ENCODE measurements around the gene PPP2R2D. TPM values are rescaled to one million over a fixed set of nuclear protein-coding genes. Genes with fewer than 3 reads are reported as not detected.
"Not testable (repeated sequence)": the region's sequence is repeated elsewhere in the genome, so short reads cannot be mapped to it uniquely, and the experiment has no call there.

PPP2R2D gene
- polyA plus RNA-seq, 1 donor: 36.4 TPM

DNA sequence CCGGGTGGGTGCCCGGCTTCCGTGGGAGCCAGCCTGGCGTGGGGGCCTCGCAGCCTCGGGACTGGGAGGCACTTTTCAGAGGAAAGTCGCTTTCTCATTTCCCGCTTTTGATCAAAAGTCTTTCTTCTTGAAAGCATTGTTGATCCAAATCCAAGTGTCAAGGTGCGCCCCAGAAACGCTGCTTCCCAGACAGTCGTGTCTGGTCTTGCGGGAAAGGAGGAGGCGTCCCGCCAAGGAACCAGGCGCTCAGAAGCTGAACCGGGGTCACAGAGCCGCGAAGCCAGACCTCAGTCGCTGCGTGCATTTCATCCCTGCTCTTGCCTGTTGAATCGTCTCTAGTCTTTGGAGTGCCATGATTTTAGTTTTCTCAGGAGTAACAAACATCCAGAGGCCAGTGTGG is 82.0 kb downstream of the PPP2R2D start:
- peak in 1 of 2 donors; percentile 15 for DNase-seq
- Histone ChIP-seq H3K36me3 (ENCODE audit: control insufficient read depth, insufficient read depth, low read length) (no peaks in the 10 kb centered on the region), H3K4me1 (ENCODE audit: control insufficient read depth, insufficient read depth, low read length) (peaks cover 14% of the 10 kb centered on the region), H3K27ac (ENCODE audit: low read length) (no peak overlapping the region), H3K27me3 (ENCODE audit: control insufficient read depth, insufficient read depth, low read length) (peaks cover 19% of the 10 kb centered on the region), H3K9me3 (ENCODE audit: control insufficient read depth, low read depth, low read length) (peaks cover 5% of the 10 kb centered on the region), H3K4me3 (ENCODE audit: low read length) (no peak overlapping the region)
- no CpG with 5 or more reads among the region's 21 CpGs for WGBS (ENCODE audit: insufficient coverage, low lambda C conversion rate)

DNA sequence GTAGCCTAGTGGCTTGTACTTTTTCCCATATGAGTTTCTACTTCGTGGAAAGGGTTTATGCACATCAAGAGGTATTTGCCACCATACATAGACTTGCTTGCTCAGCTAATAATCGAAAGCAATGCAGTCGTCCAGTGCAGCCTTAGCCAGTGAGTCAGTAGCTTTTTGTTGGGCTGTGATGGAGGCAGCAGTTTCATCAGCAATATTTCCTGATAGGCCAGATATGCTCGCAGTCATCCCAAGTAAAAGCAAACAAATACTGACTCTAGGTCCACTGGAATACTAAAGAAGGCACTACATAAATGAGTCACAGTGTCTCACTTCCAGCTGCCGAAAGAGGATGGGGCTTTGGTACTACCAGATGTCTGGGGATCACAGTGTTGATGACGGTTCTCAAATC is 83.0 kb downstream of the PPP2R2D start:
- WGBS (ENCODE audit: insufficient coverage, low lambda C conversion rate): 100% methylated on average over 1 of the region's 6 CpGs

DNA sequence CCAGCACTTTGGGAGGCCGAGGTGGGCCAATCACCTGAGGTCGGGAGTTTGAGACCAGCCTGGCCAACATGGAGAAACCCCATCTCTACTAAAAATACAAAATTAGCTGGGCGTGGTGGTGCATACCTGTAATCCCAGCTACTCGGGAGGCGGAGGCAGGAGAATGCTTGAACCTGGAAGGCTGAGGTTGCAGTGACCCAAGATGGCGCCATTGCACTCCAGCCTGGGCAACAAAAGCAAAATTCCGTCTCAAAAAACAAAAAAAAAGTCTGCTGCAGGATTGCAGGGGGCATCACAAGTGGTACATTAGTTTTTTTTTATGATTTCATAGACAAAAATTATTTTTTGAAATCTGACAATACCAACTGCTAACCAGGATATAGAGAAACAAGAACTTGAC is 86.0 kb downstream of the PPP2R2D start:
- not testable (repeated sequence) for DNase-seq; H3K27me3 ChIP-seq (ENCODE audit: control insufficient read depth, insufficient read depth, low read length); H3K9me3 ChIP-seq (ENCODE audit: control insufficient read depth, low read depth, low read length); H3K4me3 ChIP-seq (ENCODE audit: low read length); H3K4me1 ChIP-seq (ENCODE audit: control insufficient read depth, insufficient read depth, low read length); H3K36me3 ChIP-seq (ENCODE audit: control insufficient read depth, insufficient read depth, low read length); H3K27ac ChIP-seq (ENCODE audit: low read length)
- WGBS (ENCODE audit: insufficient coverage, low lambda C conversion rate): no CpG with 5 or more reads among the region's 7 CpGs

More for the DNA sequence above, 83.0 kb downstream of the PPP2R2D start:
- peaks cover 19% of the 10 kb centered on the region for H3K27me3 ChIP-seq (ENCODE audit: control insufficient read depth, insufficient read depth, low read length)
- H3K27ac ChIP-seq (ENCODE audit: low read length): no peak overlapping the region
- H3K4me1 ChIP-seq (ENCODE audit: control insufficient read depth, insufficient read depth, low read length): peaks cover 8% of the 10 kb centered on the region
- H3K9me3 ChIP-seq (ENCODE audit: control insufficient read depth, low read depth, low read length): peaks cover 5% of the 10 kb centered on the region
- no peak overlapping the region for H3K4me3 ChIP-seq (ENCODE audit: low read length)
- peak in 1 of 2 donors; percentile 13 for DNase-seq
- no peaks in the 10 kb centered on the region for H3K36me3 ChIP-seq (ENCODE audit: control insufficient read depth, insufficient read depth, low read length)

DNA sequence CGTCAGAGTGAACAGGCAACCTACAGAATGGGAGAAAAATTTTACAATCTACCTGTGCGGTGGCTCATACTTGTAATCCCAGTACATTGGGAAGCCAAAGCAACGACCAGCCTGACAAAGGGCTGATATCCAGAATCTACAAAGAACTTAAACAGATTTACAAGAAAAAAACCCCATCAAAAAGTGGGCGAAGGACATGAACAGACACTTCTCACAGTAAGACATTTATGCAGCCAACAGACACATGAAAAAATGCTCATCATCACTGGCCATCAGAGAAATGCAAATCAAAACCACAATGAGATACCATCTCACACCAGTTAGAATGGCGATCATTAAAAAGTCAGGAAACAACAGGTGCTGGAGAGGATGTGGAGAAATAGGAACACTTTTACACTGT is 86.5 kb downstream of the PPP2R2D start:
- H3K4me3 ChIP-seq (ENCODE audit: low read length): not testable (repeated sequence)
- 80% methylated on average over 1 of the region's 5 CpGs for WGBS (ENCODE audit: insufficient coverage, low lambda C conversion rate)

DNA sequence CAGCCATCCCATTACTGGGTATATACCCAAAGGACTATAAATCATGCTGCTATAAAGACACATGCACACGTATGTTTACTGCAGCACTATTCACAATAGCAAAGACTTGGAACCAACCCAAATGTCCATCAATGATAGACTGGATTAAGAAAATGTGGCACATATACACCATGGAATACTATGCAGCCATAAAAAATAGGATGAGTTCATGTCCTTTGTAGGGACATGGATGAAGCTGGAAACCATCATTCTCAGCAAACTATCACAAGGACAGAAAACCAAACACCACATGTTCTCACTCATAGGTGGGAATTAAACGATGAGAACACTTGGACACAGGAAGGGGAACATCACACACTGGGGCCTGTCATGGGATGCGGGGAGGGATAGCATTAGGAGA is 87.0 kb downstream of the PPP2R2D start:
- not testable (repeated sequence) for H3K27me3 ChIP-seq (ENCODE audit: control insufficient read depth, insufficient read depth, low read length); H3K4me3 ChIP-seq (ENCODE audit: low read length); H3K4me1 ChIP-seq (ENCODE audit: control insufficient read depth, insufficient read depth, low read length); DNase-seq; H3K9me3 ChIP-seq (ENCODE audit: control insufficient read depth, low read depth, low read length); H3K27ac ChIP-seq (ENCODE audit: low read length); H3K36me3 ChIP-seq (ENCODE audit: control insufficient read depth, insufficient read depth, low read length)
- WGBS (ENCODE audit: insufficient coverage, low lambda C conversion rate): 100% methylated on average over 1 of the region's 3 CpGs

More for the DNA sequence above, 86.5 kb downstream of the PPP2R2D start:
- DNase-seq; H3K27me3 ChIP-seq (ENCODE audit: control insufficient read depth, insufficient read depth, low read length); H3K9me3 ChIP-seq (ENCODE audit: control insufficient read depth, low read depth, low read length); H3K4me1 ChIP-seq (ENCODE audit: control insufficient read depth, insufficient read depth, low read length); H3K27ac ChIP-seq (ENCODE audit: low read length); H3K36me3 ChIP-seq (ENCODE audit: control insufficient read depth, insufficient read depth, low read length): not testable (repeated sequence)

DNA sequence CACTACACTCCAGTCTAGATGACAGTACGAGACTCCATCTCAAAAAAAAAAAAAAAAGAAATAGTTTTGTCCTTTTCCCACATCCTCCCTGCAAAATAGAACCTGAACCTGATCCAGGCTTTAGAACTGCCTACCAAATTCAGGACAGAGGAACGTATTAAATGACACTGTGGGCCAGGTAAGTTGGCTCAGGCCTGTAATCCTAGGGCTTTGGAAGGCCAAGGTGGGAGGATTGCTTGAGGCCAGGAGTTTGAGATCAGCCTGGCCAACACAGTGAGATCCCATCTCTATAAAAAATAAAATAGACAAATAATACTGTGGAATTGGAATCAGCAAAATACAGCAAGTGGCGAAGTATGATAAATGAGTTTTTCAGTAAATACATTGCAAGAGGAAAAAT is 90.9 kb downstream of the PPP2R2D start:
- 100% methylated on average over 1 of the region's 3 CpGs for WGBS (ENCODE audit: insufficient coverage, low lambda C conversion rate)
- H3K4me3 ChIP-seq (ENCODE audit: low read length): no peak overlapping the region
- no peaks in the 10 kb centered on the region for H3K4me1 ChIP-seq (ENCODE audit: control insufficient read depth, insufficient read depth, low read length)
- no peak overlapping the region for H3K27ac ChIP-seq (ENCODE audit: low read length)
- DNase-seq: no peak
- H3K9me3 ChIP-seq (ENCODE audit: control insufficient read depth, low read depth, low read length): no peaks in the 10 kb centered on the region
- no peaks in the 10 kb centered on the region for H3K27me3 ChIP-seq (ENCODE audit: control insufficient read depth, insufficient read depth, low read length)
- no peaks in the 10 kb centered on the region for H3K36me3 ChIP-seq (ENCODE audit: control insufficient read depth, insufficient read depth, low read length)

DNA sequence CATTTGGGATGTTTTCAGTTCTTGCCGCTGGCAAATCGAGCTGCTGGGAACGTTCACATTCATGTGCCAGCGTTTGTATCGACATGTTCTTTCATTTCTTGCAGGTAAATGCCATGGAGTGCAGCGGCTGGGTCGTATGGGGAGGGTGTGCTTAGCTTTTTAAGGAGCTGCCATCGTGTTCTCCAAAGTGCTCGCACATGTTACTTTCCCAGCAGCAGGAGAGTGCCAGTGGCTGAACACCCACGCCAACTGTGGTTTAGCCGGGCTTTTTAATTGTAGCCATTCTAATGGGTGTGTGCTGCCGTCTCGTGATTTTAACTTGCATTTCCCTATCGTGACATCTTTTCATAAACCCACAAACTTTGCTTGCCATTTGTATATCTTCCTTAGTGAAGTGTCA is 92.5 kb downstream of the PPP2R2D start:
- no peaks in the 10 kb centered on the region for H3K27me3 ChIP-seq (ENCODE audit: control insufficient read depth, insufficient read depth, low read length)
- WGBS (ENCODE audit: insufficient coverage, low lambda C conversion rate): 88% methylated on average over 3 of the region's 14 CpGs
- peaks cover 9% of the 10 kb centered on the region for H3K4me1 ChIP-seq (ENCODE audit: control insufficient read depth, insufficient read depth, low read length)
- H3K27ac ChIP-seq (ENCODE audit: low read length): no peak overlapping the region
- H3K36me3 ChIP-seq (ENCODE audit: control insufficient read depth, insufficient read depth, low read length): no peaks in the 10 kb centered on the region
- no peak for DNase-seq
- H3K9me3 ChIP-seq (ENCODE audit: control insufficient read depth, low read depth, low read length): no peaks in the 10 kb centered on the region
- H3K4me3 ChIP-seq (ENCODE audit: low read length): no peak overlapping the region

DNA sequence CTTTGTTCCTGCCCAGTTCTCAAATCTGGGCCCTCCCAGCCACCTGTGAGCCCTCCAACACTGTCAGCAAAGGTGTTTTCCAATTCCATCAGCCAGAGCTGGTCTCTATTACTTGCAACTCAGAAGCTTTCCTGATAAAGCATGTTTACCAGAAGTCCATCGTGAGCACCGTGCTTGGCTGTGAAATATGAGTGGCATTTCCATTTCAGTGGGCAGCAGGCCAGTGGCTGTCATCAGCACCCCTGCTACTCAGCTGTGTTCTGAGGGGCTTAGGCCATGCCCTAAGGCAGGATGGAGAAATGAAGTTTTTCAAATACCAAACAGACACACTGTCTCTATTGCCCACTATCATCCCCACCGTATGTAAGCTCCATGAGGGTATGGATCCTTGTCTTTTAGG is 93.6 kb downstream of the PPP2R2D start:
- Histone ChIP-seq H3K27ac (ENCODE audit: low read length) (no peak overlapping the region), H3K4me3 (ENCODE audit: low read length) (no peak overlapping the region), H3K36me3 (ENCODE audit: control insufficient read depth, insufficient read depth, low read length) (no peaks in the 10 kb centered on the region), H3K27me3 (ENCODE audit: control insufficient read depth, insufficient read depth, low read length) (no peaks in the 10 kb centered on the region), H3K4me1 (ENCODE audit: control insufficient read depth, insufficient read depth, low read length) (peaks cover 19% of the 10 kb centered on the region), H3K9me3 (ENCODE audit: control insufficient read depth, low read depth, low read length) (no peaks in the 10 kb centered on the region)
- WGBS (ENCODE audit: insufficient coverage, low lambda C conversion rate): no CpG with 5 or more reads among the region's 3 CpGs
- DNase-seq: no peak

DNA sequence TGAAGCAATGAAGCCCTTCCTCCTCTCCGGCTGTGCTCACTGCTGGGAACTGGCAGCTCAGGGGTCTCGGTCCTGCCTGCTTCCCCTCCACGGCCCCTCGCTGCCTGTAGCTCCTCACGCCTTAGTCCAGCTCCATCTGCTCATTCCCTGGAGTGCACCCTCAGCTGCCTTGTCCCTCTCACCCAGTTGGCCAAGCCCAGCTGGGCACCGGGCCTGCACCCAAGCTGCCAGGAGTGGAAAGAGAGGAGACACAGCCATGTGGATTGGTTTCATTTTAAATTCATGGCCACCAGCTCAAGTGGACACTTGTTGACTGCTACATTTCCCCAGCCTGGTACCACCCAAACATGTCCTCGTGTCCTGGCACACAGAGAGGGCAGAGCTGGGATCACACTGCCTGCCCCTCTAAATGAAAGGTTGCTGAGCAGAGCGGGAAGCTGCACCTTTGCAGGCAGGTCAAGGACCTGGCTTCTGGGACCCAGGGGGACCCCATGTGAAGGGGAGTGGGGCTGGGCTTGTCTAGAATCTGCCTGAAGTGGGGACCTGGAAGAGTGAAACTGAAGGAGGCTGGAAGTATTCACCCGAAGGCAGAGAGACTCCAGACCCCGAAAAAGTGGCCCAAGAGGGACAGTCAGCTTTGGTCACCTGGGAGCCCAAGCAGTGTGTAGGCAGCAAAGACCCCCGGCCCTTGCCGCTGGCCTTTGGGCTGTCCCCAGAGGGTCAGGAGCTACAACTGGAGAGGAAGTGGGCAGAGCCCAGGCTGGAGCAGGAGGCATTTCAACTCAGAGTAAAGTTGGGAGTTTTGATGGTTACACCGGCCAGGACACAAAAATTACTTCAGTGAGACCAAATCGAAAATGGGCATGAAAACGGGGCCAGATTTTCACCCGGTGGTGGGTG is 95.9 kb downstream of the PPP2R2D start:
- Histone ChIP-seq H3K4me3 (ENCODE audit: low read length) (no peak overlapping the region), H3K27ac (ENCODE audit: low read length) (no peak overlapping the region), H3K4me1 (ENCODE audit: control insufficient read depth, insufficient read depth, low read length) (peaks cover 20% of the 10 kb centered on the region), H3K27me3 (ENCODE audit: control insufficient read depth, insufficient read depth, low read length) (no peaks in the 10 kb centered on the region), H3K9me3 (ENCODE audit: control insufficient read depth, low read depth, low read length) (no peaks in the 10 kb centered on the region), H3K36me3 (ENCODE audit: control insufficient read depth, insufficient read depth, low read length) (no peaks in the 10 kb centered on the region)
- WGBS (ENCODE audit: insufficient coverage, low lambda C conversion rate): no CpG with 5 or more reads among the region's 16 CpGs
- no peak for DNase-seq

DNA sequence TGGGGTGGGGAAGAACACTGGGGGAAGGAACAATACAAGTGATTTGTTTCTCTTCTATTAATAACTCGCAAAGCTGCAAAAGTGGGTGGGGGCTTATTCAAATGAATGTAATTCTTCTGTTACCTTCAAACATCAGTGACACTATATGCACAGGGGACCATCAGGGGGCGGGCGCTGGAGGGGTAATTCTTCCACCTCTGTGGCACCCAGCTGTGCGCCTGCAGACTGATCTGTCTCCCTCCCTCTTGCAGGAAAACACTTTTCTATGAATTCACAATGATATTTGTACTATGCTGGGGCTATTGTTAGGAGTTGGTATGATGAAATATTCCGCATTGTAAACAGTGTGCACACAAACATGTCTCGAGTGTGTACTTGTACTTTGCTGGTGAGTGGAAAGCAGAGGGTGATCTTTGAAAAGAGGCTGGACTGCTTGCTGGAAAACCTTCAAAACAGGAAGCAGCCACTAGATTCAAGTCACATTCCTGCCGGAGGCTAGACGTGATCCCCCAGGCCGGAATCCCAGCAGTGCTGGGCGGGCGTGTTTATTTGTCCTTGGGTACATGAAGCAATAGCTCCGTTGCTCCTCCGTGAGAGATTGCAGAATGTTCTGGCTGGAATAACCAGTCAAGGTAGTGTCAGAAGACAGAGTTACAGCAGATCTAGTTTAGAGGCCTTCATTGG is 96.7 kb downstream of the PPP2R2D start:
- no CpG with 5 or more reads among the region's 13 CpGs for WGBS (ENCODE audit: insufficient coverage, low lambda C conversion rate)
- DNase-seq: peak; percentile 75 to 83
- peak overlapping the region; percentile 63 for H3K27ac ChIP-seq (ENCODE audit: low read length)

More for the DNA sequence above, 96.7 kb downstream of the PPP2R2D start:
- no peaks in the 10 kb centered on the region for H3K36me3 ChIP-seq (ENCODE audit: control insufficient read depth, insufficient read depth, low read length)
- H3K4me3 ChIP-seq (ENCODE audit: low read length): no peak overlapping the region
- no peaks in the 10 kb centered on the region for H3K27me3 ChIP-seq (ENCODE audit: control insufficient read depth, insufficient read depth, low read length)
- no peaks in the 10 kb centered on the region for H3K9me3 ChIP-seq (ENCODE audit: control insufficient read depth, low read depth, low read length)
- peaks cover 20% of the 10 kb centered on the region for H3K4me1 ChIP-seq (ENCODE audit: control insufficient read depth, insufficient read depth, low read length)
